ENCODE data around the gene HDGFL2. TPM values are rescaled to one million over a fixed set of nuclear protein-coding genes. Genes with fewer than 3 reads are reported as not detected.

HDGFL2 gene
- total RNA-seq, 4 donors from 2014 or later: 15.5 to 39.7 (median 26.9) TPM

- TF ChIP-seq, protein P1, sequence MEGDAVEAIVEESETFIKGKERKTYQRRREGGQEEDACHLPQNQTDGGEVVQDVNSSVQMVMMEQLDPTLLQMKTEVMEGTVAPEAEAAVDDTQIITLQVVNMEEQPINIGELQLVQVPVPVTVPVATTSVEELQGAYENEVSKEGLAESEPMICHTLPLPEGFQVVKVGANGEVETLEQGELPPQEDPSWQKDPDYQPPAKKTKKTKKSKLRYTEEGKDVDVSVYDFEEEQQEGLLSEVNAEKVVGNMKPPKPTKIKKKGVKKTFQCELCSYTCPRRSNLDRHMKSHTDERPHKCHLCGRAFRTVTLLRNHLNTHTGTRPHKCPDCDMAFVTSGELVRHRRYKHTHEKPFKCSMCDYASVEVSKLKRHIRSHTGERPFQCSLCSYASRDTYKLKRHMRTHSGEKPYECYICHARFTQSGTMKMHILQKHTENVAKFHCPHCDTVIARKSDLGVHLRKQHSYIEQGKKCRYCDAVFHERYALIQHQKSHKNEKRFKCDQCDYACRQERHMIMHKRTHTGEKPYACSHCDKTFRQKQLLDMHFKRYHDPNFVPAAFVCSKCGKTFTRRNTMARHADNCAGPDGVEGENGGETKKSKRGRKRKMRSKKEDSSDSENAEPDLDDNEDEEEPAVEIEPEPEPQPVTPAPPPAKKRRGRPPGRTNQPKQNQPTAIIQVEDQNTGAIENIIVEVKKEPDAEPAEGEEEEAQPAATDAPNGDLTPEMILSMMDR (IDR thresholded peaks at IDR 0.05; ENCODE audit: low read depth): no peak
These were observed 40.8 kb upstream of the HDGFL2 start for GRCh38 chr19:4431296-4431695.

DNA sequence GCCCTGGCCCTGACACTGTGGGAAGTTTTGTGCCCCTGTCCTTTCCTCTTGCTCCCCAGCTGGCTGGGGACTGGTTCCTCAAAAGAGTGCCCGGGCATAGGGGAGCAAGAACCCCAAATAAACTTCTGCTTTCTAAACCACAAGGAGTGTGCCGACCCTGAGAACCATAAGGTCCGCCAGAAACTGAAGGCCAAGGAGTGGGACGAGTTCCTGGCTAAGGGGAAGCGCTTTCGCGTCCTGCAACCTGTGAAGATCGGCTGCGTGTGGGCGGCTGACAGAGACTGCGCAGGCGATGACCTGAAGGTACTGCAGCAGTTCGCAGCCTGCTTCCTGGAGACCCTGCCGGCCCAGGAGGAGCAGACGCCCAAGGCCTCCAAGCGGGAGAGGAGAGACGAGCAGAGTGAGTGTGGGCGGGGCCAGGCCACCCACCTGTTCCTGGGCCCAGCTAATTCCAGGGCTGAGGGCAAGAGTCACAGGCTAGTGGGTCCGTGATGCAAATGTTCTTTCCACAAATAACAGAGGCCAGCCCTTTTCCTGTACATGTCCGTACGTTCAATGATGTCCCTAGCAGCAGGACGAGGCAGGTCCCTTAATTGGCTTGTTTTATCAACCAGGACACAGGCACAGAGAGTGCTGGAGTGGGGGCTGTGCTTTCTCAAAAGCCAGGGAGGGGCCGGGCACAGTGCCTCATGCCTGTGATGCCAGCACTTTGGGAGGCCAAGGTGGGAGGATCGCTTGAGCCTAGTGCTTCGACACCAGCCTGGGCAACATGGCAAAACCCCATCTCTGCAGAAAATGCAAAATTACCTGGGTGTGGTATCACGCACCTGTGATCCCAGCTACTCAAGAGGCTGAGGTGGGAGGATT, 40.1 kb upstream of the HDGFL2 start:
- TF ChIP-seq, protein P1 (IDR thresholded peaks at IDR 0.05; ENCODE audit: low read depth): no peak

DNA sequence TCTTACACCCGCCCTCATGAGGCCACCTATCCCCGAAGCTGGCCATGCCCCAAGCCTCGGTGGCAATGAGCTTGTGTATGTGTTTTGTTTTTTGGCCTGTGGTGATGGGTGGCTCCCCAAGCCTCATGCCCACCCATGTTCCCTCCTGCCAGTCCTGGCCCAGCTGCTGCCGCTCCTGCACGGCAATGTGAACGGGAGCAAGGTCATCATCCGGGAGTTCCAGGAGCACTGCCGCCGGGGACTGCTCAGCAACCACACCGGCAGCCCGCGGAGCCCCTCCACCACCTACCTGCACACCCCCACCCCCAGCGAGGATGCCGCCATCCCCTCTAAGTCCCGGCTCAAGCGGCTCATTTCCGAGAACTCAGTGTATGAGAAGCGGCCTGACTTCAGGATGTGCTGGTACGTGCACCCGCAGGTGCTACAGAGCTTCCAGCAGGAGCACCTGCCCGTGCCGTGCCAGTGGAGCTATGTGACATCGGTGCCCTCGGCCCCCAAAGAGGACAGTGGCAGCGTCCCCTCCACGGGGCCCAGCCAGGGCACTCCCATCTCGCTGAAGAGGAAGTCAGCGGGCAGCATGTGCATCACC, 39.1 kb upstream of the HDGFL2 start:
- TF ChIP-seq, protein P1 (IDR thresholded peaks at IDR 0.05; ENCODE audit: low read depth): no peak

GRCh38 chr19:4434391-4434790, 37.7 kb upstream of the HDGFL2 start:
- TF ChIP-seq, protein P1 (IDR thresholded peaks at IDR 0.05; ENCODE audit: low read depth): no peak

DNA sequence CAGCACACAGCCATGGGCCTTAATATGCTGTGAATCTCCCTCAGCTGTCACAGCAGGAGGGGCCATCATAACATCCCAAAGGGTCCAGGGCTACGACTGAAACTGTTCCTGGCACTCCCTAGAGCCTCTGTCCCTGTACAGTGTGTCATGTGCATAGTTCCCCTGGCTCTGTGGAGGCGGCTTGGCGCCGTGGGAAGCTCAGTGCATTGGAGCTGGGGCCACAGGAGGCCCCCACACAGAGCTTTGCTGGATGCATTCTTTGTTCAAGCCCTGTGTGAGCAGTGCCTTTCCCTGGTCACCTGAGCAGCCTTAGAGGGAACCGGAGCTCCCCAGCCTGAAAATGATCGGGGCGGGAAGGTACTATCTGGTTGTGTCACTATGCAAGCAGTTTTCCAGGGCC, 35.9 kb upstream of the HDGFL2 start:
- TF ChIP-seq, protein P1 (IDR thresholded peaks at IDR 0.05; ENCODE audit: low read depth): no peak

DNA sequence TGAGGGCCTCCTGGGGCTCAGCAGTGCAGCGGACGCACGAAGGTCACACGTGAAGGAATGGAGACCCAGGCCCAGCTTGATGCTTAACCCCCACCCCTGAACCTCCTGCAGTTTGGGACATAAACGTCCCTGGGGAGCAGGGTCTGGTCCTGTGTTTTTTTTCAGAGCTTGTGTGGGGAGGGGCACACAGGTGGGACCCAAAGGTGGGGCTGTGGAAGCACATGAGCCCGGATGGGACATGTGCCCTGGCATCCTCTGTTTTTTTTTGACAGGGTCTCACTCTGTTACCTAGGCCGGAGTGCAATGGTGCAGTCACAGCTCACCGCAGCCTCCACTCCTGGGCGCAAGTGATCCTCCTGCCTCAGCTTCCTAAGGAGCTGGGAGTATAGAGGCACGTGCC, 35.0 kb upstream of the HDGFL2 start:
- TF ChIP-seq, protein P1 (IDR thresholded peaks at IDR 0.05; ENCODE audit: low read depth): no peak

- TF ChIP-seq, protein P1 (IDR thresholded peaks at IDR 0.05; ENCODE audit: low read depth): no peak
These were observed 32.9 kb upstream of the HDGFL2 start for GRCh38 chr19:4439243-4439642.

Data from subcutaneous adipose tissue (tissue), 4 donors.